SK-N-SH treated with all-trans-retinoic acid at 6 μM for 48 hours (cell line): ENCODE measurements around the gene WBP1L.

Experiments used
- ZNF70 ChIP-seq: fragments of 450-650 bp; formaldehyde crosslinking; IDR thresholded peaks from 2 replicates; pipeline ENCODE4 v1.5.0; 2020; ENCODE audit warnings: mild to moderate bottlenecking, moderate library complexity
- TF ChIP-seq, protein P1 (sequence below): fragments of 250-450 bp; sonication (Bioruptor Pico); IDR thresholded peaks from 2 replicates; pipeline ENCODE4 v1.8.0; 2020; ENCODE audit warnings: mild to moderate bottlenecking, moderate library complexity, borderline replicate concordance

DNA sequence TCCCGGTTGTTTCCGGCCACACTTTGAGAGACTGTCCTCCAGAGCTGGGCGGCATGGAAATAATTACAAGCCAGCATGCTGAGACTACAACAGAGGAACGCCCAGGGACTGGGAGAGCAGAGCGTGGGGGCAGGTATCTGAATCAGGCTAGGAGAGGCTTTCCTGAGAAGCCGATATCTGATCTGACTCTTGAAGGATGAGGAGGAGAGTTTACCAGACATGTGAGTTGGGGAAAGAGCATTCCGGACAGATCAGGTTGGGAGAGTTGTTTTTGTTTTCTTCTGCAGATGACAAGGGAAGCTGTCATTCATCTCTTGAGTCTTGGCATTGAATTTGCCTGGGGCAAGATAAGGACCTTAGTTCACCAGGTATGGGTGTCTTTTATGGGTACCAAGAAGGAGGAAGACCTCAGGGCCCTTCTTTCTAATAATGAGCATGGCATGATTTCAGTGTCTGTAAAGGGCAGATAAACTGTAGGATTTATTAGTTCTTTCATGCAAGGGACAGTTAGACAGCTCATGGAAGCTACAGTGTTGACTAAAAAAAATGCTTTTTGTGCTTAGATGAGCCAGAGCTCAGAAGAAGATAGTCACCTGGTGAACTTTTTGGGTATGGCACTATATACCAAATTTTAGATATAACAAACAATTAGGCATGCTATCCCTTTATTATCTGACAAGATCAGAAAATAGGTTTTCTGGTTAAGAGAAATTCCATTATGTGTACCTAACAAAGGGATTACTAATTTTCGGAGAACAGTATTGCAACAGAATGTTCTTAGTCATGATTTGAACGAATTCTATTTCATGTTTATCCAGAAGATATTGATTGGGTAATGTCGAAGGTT is 36.2 kb downstream of the WBP1L start:
- TF ChIP-seq, protein P1, sequence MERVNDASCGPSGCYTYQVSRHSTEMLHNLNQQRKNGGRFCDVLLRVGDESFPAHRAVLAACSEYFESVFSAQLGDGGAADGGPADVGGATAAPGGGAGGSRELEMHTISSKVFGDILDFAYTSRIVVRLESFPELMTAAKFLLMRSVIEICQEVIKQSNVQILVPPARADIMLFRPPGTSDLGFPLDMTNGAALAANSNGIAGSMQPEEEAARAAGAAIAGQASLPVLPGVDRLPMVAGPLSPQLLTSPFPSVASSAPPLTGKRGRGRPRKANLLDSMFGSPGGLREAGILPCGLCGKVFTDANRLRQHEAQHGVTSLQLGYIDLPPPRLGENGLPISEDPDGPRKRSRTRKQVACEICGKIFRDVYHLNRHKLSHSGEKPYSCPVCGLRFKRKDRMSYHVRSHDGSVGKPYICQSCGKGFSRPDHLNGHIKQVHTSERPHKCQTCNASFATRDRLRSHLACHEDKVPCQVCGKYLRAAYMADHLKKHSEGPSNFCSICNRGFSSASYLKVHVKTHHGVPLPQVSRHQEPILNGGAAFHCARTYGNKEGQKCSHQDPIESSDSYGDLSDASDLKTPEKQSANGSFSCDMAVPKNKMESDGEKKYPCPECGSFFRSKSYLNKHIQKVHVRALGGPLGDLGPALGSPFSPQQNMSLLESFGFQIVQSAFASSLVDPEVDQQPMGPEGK (CRISPR knock-in tag): no peak
- TF ChIP-seq ZNF70: no peak
